ENCODE measurements around the gene ANKRD6.

The ANKRD6 gene

GRCh38 chr6:89667872-89668556 is 235.1 kb downstream of the ANKRD6 start:
- no peak for DNase-seq

- DNase-seq: no peak
Measured at GRCh38 chr6:89669002-89669401, 236.1 kb downstream of the ANKRD6 start.

GRCh38 chr6:89670935-89671565 is 238.1 kb downstream of the ANKRD6 start:
- no peak for DNase-seq

GRCh38 chr6:89675949-89676748 is 243.2 kb downstream of the ANKRD6 start:
- no peak for DNase-seq

GRCh38 chr6:89678531-89678930 is 245.6 kb downstream of the ANKRD6 start:
- DNase-seq: no peak

- DNase-seq: no peak
Measured at GRCh38 chr6:89679215-89680120, 246.5 kb downstream of the ANKRD6 start.

- DNase-seq: no peak
Measured at GRCh38 chr6:89680150-89680549, 247.2 kb downstream of the ANKRD6 start.

GRCh38 chr6:89680551-89680950 is 247.6 kb downstream of the ANKRD6 start:
- DNase-seq: no peak

- DNase-seq: no peak
Measured at GRCh38 chr6:89681983-89682564, 249.1 kb downstream of the ANKRD6 start.

GRCh38 chr6:89682991-89683390 is 250.0 kb downstream of the ANKRD6 start:
- DNase-seq: no peak
